AG04450 (cell line): ENCODE data around the gene MRPS7. TPM values are rescaled to one million over a fixed set of nuclear protein-coding genes. Genes with fewer than 3 reads are reported as not detected.

ENCODE experiments used
- CTCF ChIA-PET: fragments of 300-600, 350-600 bp; formaldehyde crosslinking; extraction: SDS; loops from one replicate; lab custom pipeline; 2022; ENCODE audit warnings: antibody characterized with exemption, inconsistent platforms; lab: Charles Lee
- POLR2A ChIA-PET: fragments of 350-600 bp; formaldehyde crosslinking; extraction: SDS; loops from one replicate; lab custom pipeline; 2021; ENCODE audit warnings: antibody characterized with exemption, inconsistent platforms; lab: Yijun Ruan, JAX
- DNase-seq: peaks from one replicate; pipeline ENCODE4 v3.0.0-alpha.2; 2011; ENCODE audit warnings: low read depth, low spot score
- H3K27ac ChIP-seq: one replicate; pipeline ENCODE4 v1.5.1; 2012; ENCODE audit warnings: low read depth, low read length, control low read depth
- H3K27me3 ChIP-seq: one replicate; pipeline ENCODE4 v1.6.0; 2012; ENCODE audit warnings: low read length; ENCODE audit not compliant: control insufficient read depth, insufficient read depth
- H3K4me3 ChIP-seq: 2 replicates; pipeline ENCODE4 v1.5.1; 2011; ENCODE audit warnings: mild to moderate bottlenecking, low read depth, low read length, control low read depth
- H3K9me3 ChIP-seq: 2 replicates; pipeline ENCODE4 v1.5.1; 2012; ENCODE audit warnings: low read length; ENCODE audit not compliant: control insufficient read depth, insufficient read depth
- CTCF ChIP-seq: IDR thresholded peaks from 2 replicates; pipeline ENCODE4 v1.5.1; 2011; ENCODE audit warnings: low read depth, low read length, control low read depth, inconsistent platforms
- polyA plus RNA-seq: library from polyadenylated mRNA; depleted of rRNA; stranded (reverse); fragments of >200 nt; gene quantifications from 2 replicates; pipeline ENCODE4 v1.2.3, GENCODE V29; 2011

The MRPS7 gene
- polyA plus RNA-seq, 1 experiment = 53.8 TPM

- ChIA-PET POLR2A (no interaction called here), CTCF (no interaction called here)
- Histone ChIP-seq H3K4me3 (no peak overlapping the region), H3K27ac (no peak overlapping the region), H3K27me3 (no peaks in the 10 kb centered on the region), H3K9me3 (no peaks in the 10 kb centered on the region)
- DNase-seq = no peak
- no peak for TF ChIP-seq CTCF
These were observed 25.5 kb downstream of the MRPS7 start for GRCh38 chr17:75287221-75287620.

GRCh38 chr17:75288359-75288758 lies 26.7 kb downstream of the MRPS7 start:
- Histone ChIP-seq H3K27ac (no peak overlapping the region), H3K4me3 (peak overlapping the region; percentile 91), H3K9me3 (no peaks in the 10 kb centered on the region), H3K27me3 (no peaks in the 10 kb centered on the region)
- TF ChIP-seq CTCF = no peak
- no peak for DNase-seq
- POLR2A ChIA-PET = interaction anchor here (1.3 kb wide), 1 partner anchor 117 kb away, joined by 7 read pairs; the partner anchor contains the start of gene GRB2
- CTCF ChIA-PET = interaction anchor here (2.0 kb wide), 1 partner anchor 34 kb away, joined by 9 read pairs; no protein-coding TSS in a partner anchor

GRCh38 chr17:75288770-75289114 lies 27.1 kb downstream of the MRPS7 start:
- CTCF ChIA-PET = interaction anchor here (0.6 to 2.0 kb wide), 5 partner anchors 12 to 124 kb away, joined by 3 to 22 read pairs (median 3); partner anchors contain the start of gene MIF4GD
- peak overlapping the region; percentile 91 for H3K4me3 ChIP-seq
- POLR2A ChIA-PET = interaction anchor here (0.5 to 1.4 kb wide), 8 partner anchors 11 to 166 kb away, joined by 3 to 24 read pairs (median 4); partner anchors contain the start of genes GRB2 and MIF4GD
- no peaks in the 10 kb centered on the region for H3K27me3 ChIP-seq
- no peaks in the 10 kb centered on the region for H3K9me3 ChIP-seq
- TF ChIP-seq CTCF = no peak
- peak overlapping the region; percentile 39 for H3K27ac ChIP-seq
- no peak for DNase-seq

GRCh38 chr17:75289115-75289831 lies 27.6 kb downstream of the MRPS7 start, which contains the start of gene SLC25A19:
Gene SLC25A19, minus strand, starts transcription at chr17:75289433. Its CDS starts 2,669 bp downstream, at chr17:75286764.
- POLR2A ChIA-PET = interaction anchor here (0.5 to 1.4 kb wide), 10 partner anchors 11 to 248 kb away, joined by 3 to 24 read pairs (median 4); partner anchors contain the start of genes GGA3, GRB2 and MIF4GD
- Histone ChIP-seq H3K9me3 (no peaks in the 10 kb centered on the region), H3K4me3 (peak within 1 kb of the TSS; percentile 91), H3K27me3 (no peaks in the 10 kb centered on the region), H3K27ac (peak within 1 kb of the TSS; percentile 89)
- CTCF ChIA-PET = interaction anchor here (0.6 to 2.0 kb wide), 7 partner anchors 12 to 123 kb away, joined by 3 to 22 read pairs (median 3); partner anchors contain the start of gene MIF4GD
- no peak for TF ChIP-seq CTCF
- DNase-seq = peak; percentile 97
